Measurements from ENCODE around the gene JAK1.
A peak's percentile ranks its signal among the peaks of the same experiment; 100 is the strongest.

The JAK1 gene

DNA sequence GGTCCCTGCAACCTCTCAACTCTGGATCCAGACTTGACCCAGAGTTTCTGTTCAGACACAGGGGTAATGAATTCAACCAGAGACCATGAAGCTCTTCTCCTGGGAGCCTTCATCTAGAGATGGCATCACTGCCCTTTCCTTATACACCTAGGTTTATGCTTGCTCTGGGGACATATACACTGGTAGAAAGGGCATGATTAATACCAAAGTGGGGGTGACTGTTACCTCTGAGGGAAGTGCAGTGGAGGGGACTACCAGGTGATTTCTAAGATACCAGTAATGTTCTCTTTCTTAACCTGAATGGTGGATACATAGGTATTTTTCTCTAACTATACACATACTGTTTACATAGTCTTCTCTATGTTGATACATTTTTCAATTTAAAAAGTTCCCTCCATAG, 48.4 kb downstream of the JAK1 start:
- no peak for DNase-seq

DNA sequence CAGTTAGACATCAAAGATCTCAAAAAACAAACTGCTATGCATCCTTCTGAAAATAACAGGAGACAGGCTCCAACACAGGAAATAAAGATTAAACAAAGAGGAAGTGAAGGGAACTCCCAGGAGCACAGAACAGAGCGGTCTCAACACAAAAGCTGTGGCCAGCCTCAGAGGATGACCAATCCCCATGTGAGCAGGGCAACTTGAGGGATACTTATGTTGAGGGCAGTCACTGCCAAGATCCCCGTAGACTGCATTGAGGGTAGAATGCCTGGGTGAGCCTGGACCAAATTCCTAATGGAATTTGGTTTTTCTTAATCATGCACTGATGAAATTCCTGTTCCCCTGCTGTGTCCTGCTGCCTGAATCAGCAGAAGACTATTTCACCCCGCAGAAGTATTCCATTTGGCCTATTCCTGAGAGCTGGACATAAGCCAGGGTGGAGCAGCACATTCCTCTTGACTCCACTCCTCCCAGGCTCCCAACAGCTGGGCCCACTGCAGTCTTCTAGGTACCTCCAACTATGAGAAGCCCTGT, 49.0 kb downstream of the JAK1 start:
- DNase-seq: no peak

DNA sequence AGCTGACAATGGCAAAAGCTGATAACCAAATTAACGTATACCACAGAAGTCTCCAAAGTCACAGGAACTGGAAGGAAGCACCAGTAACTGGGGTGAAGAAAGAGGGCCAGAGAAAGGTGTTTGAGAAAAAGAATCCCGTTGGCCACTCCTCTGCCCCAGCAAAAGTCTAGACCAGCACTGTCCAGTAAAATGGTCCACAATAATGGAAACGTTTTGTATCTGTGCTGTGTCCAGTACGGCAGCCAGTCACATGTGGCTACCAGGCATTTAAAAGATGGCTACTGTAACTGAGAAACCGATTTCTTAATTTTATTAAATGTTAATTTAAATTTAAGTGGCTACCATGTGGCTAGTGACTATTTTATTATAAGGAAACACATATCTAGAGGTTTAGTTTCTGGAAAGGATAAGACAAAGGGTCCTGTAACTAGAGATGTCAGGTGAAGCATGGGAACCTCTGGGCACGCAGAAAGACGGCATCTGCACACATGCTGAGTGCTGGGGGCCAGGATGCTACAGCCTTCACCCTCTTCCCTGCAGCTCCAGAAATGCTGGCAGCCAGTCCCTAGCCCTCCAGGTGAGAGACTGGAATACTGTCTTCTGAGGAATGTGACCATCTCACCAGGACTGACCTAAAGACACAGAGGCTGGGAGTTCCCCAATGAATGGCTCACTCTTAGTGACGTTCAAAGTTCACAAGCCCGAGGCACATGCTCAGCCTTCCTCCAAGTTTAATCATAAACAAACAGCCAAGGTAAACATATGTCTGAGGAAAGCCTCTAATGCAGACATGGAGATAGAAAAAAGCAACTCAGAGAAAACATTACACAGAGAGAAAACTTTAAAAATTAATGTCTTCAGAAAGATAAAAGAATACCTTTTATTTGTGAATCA, 50.7 kb downstream of the JAK1 start:
- no peak for DNase-seq

DNA sequence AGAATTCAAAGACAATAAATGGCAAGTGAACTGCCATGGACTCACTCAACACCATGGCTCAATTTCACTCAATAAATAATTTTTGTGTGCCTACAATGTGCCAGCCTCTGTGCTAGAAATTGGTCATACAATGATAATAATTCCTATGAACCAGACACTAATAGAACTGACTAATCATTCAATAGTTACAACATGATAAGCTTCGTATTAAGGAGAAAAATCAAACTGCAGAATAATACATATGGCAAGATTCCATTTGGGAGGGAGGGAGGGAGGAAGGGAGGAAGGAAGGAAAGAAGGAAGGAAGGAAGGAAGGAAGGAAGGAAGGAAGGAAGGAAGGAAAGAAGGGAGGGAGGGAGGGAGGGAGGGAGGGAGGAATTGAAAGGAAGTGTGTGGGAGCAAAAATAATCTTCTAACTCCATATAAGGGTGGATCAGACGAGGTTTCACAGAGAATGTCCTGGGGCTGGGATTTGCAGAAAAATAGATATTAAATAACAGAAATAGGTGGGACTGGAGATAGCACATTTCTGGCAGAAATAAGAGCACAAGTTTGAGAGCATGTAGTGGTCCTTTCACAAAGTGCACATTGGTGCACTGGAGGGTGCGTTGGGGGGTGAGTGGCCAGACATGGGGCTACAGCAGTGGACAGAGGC, 52.9 kb downstream of the JAK1 start:
- no peak for DNase-seq

DNA sequence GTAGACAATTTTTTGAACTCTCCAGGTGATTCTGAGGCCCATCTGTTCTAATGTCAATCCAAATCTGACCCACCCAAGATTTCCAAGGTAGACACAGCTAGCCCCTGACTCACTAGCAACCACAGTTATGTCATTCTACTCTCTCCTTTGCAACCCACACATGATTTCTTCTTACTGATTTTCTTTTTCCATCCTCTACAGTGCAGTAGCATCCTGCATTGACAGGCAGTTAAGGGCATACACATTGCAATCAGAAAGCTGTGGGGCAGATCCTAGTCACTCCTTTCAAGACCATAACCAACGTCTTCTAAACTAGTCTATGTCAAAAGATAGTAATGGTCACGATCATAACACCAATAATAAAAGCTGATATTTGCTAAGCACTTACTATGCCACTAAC, 54.2 kb downstream of the JAK1 start:
- DNase-seq: no peak

DNA sequence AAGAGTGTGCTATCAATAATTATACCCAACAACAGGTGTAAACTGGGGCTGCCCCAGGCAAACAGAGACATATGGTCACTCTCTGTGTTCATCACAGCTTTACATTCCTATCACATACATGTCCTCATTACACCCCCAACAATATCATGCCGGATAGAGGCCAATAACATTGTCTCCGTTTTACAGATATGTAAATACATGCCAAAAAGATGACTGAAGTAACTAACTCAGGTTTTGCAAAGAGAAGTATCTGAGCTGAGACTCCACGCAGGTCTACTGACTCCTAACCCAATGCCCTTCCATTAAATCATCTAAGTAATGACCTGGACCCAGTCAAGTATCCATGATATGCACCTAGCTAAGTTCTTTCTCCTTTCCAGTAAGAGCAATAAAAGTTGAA, 55.0 kb downstream of the JAK1 start:
- no peak for DNase-seq

DNA sequence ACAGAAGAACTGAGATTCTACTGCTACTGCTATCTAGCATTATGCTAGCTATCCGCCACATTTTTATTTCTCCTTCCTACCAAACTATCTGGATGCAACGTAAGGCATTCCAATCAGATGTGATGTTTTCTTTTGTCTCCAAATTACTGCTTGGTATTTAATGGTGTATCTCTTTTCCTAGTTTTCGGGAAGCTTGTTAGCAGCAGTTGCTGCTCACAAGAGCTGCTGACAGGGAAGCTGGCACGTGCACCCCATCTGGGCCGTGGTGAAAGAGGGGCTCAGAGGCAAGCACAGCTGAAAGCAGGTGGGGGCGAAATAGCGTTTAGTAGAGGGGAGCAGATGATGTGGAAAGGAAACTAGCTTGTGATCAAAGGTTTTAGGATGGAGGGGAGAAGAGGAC, 57.3 kb downstream of the JAK1 start:
- DNase-seq: no peak

DNA sequence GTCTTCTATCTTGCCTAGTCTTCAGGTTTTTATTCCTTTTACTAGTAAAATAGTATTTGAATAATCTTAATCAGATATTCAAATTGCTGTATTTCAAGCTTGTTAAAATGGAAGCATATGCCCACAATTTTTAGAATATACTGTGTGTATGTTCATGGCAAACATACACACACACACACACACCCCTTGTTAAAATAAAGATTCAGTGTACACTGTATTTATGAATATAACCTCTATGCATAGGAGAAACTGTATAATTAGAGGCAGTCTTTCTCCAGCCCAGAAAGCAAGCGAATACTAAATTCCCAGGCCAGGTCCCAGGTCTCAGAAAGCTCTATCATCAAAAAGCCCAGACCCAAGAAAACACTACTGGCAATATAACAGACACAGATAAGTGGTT, 57.8 kb downstream of the JAK1 start:
- DNase-seq: no peak

DNA sequence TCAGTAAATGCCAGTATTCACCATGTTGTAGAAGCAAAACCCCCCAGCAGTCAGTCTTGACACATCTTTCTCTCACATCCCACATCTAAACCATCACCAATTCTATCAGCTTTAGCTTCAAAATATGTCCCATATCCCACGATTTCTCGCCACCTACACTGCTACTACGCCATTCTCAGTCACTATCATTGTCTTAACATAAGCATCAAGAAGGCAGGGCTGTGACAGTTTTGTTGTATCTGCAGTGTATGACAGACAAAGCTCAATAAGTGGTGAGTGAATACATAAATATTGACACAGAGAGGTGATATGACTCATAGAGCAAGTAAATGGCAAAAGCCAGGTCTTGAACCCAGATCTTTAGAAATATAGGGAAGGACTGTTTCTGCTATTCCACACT, 59.9 kb downstream of the JAK1 start:
- DNase-seq: no peak

DNA sequence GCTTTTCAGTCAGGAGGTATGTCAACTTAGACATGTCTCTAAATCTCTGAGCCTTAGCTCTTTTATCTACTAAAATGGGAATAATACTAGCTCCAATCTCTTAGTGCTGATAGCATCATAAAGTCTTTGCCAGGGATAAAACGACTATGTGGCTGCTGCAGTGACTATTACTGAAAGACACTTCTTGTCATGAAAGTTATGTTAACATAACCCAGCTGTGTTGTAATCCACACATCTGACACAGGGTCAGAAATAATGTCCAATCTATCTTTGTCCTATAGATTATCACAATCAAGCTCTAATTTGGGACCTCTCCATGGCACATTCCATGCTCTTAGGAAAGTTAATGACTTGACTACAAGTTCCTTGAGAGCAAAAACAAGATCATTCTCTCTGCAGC, 62.8 kb downstream of the JAK1 start:
- no peak for DNase-seq

DNA sequence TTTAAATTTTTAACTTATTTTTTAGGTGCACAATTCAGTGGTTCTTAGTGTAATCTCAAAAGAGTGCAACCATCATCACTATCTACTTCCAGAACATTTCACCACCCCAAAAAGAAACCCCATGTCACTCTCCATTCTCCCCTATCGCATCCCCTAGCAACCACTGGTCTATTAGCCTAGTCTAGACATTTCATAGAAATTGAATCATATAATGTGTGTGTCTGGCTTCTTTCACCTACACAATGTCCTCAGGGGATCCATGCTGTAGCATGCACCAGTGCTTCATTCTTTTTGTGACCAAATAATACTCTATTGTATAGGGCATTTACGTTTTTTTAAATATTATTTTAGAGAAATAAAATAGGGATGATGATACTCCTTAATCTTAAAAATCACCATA, 64.7 kb downstream of the JAK1 start:
- no peak for DNase-seq

DNA sequence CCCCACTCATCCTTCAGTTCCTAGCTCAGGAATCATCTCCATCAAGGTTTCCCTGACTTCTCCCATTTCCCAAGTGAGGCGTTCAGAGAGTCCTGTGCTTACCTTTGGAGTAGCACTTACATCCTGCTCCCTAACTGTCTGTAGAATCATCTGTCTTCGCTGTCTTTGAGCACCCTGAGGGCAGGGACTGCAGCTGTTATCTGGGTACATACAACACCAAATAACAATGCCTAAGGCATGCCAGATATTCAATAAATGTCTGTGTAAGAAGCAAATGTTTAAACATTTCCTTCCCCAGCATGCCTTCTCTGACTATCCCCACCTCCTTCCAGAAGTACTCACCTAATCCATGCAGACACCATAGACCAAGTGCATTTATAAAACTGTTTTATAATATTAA, 65.4 kb downstream of the JAK1 start:
- DNase-seq: no peak

DNA sequence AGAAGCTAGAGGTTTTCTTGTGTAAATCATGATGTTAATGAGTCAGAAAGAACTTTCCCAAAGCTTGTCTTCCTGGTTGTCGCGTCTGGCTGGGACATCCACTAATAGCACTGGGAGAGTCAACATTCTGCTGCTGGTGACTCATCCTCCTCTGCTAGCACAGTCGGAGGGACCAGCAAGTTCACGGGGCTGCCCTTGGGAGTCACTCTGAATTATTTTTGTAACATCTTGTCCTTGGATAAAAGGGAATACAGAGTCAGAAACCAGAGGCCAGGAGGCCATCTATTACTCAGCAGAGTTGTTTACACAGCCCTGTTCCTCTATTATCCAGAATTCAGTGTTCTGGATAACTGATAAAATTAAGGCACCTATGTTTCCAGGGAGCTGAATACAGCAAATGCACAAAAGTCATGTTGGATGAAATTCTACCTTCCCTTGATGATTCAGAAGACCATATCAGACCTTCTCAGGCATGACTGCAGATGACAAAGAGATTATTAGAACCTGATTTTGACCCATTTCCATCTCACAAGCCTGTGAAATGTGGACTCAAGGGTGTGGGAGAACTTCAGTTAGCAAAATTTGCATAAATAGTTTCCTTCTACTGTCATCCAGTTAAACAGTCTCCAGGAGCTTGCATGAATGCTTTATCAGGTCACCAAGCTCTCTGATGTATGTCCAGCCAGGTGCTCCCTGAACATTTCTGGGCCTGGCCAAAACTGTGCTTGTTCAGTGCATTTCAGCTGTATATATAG, 68.1 kb downstream of the JAK1 start:
- DNase-seq: peak; percentile 12

DNA sequence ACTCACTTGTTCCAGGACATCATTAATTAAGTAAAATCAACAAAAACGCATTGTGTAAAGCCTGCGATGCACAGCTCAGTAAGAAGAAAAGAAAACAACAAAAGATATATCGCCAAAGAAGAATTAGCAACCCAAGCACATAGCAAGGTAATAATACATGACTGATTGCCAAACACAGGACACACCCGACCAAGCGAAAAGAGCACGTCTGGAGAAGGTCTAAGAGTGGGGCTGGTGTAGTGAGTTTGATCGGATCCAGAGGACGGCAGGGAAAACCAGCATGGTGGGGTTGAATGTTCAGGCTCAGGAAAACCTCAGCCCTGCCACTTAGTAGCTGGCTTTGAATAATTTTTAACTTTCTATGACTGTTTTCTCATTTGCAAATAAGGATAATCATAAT, 69.8 kb downstream of the JAK1 start:
- no peak for DNase-seq

DNA sequence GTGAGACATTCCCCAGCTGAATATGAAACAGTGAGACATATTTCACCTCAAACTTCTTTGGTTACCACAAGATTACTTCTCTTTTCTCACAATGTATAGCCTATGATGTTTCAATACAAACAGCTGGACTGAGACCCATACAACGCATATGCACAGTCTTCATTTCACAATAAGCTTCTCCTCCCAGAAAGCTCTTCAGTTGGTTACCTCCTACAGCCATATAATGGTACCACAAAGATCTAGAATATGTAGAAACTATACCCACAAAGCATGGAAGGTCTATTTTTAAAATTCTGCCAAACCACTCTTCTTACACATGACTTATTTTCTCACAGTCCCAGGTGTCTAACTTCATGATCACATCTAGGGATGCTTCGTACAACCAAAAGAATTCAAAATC, 70.8 kb downstream of the JAK1 start:
- no peak for DNase-seq

DNA sequence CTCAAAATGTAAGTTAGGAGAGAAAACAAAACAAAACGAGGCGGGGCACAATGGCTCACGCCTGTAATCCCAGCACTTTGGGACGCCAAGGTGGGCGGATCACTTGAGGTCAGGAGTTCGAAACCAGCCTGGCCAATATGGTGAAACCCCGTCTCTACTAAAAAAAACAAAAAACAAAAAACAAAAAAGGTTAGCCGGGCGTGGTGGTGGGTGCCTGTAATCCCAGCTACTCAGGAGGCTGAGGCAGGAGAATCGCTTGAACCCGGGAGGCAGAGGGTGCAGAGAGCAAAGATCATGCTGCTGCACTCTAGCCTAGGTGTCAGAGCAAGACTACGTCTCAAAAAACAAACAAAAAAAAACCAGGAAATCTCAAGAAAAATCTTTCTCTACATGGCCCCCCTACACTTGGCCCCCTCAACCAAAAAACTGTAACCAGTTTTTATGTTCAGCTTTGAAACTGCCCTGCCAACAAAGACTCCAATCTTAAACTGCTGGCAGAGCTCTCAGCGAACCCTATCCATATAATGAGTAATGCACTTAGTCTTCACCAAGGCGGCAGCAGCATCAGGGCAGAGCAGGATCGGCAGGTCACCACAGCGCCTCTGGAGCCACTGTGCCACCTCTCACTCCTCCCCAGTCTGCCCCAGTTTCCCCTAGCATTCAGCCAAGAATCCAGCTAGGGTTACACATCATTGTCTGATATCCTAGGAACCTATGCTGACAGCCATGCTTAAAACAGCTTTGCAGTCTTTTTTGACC, 71.7 kb downstream of the JAK1 start:
- no peak for DNase-seq

DNA sequence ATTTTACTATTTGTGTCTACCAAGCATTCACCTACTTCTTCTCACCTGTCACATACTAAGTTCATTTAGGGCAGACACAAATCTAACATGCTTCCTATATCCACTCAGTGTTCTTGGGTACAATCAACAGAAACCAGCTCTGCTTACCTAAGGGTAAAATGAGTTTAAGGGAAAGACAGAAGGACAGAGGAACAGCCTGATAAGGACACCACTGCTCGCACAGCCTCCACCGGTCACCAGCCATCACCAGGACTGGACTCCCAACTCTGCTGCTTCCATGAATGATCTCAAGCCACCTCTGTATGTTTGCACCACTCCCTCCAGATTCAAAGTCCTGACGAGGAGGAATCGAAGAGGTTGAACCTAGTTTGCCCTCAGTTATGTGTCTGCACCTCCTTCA, 72.4 kb downstream of the JAK1 start:
- no peak for DNase-seq

DNA sequence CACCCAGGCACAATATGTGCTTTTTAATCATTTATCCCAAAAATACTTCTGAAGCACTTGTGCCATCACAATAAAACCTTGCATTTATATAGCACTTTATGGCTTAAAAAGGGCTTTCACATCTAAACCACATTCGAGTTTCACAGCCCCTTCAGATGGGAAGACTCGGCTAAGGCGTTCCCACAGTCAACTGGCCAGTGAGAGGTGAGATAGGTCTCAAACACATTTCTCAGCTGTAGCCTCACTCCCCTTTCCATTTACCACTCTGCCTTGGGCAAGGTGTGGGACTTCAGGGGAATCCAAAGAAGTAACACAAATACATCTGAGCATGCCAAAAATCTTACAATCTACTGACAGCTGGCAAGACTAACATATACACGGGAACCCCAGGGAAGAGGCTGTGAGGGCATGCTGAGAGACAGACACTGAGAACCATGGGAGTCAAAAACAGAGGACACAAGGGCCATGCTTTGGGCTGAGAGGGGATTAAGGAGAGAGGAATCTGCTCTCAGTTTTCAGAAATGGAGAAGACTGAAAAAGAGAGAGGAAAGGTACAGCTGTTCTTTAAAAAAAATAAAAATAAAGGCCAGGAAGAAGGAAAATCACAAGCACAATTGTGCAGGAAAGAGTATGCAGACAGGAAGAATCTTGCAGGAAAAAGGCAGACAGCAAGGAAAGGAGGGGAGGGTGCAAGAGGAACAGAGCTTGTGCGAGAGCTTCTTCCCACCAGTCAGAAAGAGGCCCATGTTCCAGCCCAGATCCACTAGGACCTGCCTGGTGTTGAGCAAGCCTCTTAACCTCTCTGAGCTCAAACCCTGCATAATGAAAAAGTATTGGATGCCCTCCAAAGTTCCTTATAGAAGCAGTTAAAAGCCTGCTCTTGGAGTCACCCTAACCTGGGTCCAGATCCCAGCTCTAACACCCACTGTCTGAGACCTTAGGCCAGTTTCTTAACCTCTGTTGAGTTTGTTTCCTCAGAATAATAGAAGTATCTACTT, 73.5 kb downstream of the JAK1 start:
- peak; percentile 38 for DNase-seq

DNA sequence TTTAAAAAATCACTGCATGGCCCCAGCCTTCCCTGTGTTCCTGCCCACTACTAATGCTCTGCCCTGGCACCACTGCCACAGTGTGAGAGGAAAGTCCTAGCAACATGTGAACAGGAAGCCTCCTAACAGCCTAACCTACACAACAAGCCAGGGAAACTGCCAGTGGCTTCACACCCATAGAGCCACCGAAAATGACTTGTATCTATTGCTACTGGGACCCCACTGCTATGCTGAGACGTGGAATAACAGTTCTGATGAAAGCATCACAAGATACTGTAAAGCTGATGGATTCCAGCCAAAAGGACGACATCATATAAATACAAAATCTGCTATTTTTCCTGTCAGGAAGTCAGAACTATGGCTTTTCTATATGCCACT, 74.9 kb downstream of the JAK1 start:
- no peak for DNase-seq

DNA sequence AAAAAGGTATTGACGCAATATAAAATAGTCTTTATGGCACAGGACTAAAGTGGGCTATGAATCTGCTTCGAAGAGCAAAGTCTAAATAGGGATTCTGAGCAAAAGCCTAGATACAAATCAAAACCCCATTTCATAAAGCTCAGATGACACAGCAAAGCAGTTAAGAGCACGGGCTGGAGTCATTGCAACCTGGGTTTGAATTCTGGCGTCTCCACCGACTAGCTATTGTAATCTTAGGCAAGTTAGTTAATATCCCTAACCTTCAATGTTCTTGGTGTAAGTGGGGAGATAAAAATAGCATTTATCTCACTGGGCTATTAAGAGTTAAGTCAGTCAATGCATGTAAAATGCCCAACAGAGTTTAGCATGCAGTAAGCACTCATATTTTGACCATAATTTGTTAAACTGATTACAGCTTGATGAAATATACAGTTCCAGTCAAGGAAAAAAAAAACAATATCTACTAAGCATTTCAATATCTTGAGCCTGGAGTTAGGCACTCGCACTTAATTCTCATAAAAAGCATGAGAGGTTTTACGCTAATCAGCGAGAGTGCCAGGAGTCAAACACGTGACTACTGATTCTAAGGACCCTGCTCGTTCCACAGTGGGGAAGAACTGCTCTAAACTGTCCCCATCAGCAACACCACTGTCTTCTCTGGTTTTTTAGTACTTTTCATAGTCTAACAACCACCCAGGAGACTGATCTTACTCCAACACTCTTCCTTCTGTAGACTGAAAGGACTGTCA, 75.5 kb downstream of the JAK1 start:
- DNase-seq: no peak

DNA sequence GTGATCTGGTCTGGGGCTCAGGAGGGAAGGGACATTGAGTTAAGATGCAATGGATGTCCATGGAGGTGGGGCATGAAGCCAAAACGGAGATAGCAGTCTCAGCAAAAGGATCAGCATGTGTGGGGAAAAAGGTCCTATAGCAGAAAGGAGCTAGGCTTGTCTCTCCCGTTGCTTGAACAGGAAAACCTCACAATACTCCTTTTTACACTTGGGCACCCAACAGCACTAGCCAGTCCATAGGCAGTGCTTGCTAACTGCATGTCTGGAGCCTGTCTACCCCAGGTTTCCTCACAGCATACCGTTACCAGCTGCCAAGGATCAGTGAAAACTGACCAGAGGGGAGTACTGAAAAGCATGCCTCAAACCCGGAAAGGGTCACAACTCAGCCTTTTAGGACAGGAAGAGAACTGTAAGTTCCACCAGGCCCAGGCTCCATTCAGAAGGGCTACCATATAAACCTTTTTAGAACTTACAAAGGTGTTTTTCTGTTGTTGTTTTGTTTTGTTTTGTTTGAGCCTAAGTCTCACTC, 78.6 kb downstream of the JAK1 start:
- no peak for DNase-seq
